NCI-H187 treated with DMSO at 0.1 percent for 48 hours (cell line): ENCODE measurements around the gene POLDIP3.
"Not testable (repeated sequence)": the region's sequence is repeated elsewhere in the genome, so short reads cannot be mapped to it uniquely, and the experiment has no call there.

Source experiments
- DNase-seq: peaks from one replicate; lab custom pipeline; 2025; lab: John Stamatoyannopoulos, UW

Gene POLDIP3

DNA sequence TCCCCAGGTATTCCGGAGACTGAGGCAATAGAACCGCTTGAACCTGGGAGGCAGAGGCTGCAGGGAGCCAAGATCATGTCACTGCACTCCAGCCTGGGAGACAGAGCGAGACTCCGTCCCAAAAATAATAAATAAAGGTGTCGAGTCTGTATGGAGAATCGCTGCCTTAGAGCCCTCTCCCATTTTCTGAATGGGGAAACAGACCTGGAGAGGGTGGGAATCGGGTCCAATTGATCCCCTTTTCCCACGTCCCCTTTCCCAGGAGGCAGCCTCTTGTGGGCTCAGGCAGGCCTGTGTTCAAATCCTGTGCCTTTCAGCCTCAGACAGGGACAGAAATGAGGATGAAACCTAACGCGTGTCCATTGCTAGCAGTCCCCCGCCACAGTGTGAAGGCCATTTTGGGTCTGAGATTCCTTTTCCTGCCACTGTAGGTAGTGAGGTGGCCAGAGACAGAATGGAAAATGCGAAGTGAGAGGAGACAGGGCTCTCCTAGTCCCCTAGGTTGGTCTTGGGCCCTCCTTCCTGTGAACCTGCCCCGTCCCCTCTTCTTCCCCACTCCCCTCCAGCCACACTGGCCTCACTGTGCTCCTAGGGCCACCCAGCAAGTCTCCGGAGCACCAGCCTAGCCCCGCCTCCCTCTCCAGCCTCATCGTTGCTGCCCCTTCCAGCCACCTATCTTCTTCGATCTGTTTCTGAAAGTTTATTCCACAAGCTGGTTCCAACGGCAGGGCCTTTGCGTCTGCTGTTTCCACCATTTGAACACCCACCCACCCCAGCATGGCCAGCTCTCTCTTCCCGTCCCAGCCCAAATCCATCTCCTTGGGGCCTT is 2.7 kb upstream of the POLDIP3 start:
- no peak for DNase-seq

DNA sequence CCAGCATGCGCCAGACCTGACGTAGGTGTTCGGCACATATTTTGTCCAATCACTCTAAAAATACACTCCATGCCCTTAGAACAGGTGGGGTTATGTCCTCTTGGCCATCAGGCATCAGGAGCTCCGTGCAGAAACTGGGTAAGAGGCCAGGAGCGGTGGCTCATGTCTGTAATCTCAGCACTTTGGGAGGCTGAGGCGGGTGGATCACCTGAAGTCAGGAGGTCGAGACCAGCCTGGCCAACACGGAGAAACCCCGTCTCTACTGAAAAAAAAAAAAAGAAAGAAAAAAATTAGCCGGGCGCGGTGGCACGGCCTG is 1.1 kb upstream of the POLDIP3 start:
- DNase-seq, result not testable (repeated sequence)

GRCh38 chr22:42615092-42615859 is 593 bp upstream of the POLDIP3 start:
- no peak for DNase-seq

GRCh38 chr22:42613872-42614301 is 796 bp downstream of the POLDIP3 start:
- no peak for DNase-seq

DNA sequence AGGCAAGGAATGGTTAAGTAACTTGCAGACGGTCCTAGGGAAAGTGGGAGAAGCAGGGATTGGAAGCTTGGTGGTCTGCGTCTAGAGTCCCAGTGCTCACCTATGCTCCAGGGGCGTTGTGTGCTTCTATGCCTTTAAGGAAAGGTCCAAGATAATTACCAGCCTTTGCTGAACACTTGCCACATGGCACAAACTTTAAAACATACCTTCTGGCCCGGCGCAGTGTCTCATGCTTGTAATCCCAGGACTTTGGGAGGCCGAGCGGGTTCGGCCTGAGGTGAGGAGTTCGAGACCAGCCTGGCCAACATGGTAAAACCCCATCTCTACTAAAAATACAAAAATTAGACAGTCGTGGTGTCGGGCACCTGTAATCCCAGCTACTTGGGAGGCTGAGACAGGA is 2.3 kb downstream of the POLDIP3 start:
- DNase-seq, result no peak

GRCh38 chr22:42611051-42611450 is 3.6 kb downstream of the POLDIP3 start:
- no peak for DNase-seq

- DNase-seq, result no peak
Observed at GRCh38 chr22:42610186-42610585, 4.5 kb downstream of the POLDIP3 start.

DNA sequence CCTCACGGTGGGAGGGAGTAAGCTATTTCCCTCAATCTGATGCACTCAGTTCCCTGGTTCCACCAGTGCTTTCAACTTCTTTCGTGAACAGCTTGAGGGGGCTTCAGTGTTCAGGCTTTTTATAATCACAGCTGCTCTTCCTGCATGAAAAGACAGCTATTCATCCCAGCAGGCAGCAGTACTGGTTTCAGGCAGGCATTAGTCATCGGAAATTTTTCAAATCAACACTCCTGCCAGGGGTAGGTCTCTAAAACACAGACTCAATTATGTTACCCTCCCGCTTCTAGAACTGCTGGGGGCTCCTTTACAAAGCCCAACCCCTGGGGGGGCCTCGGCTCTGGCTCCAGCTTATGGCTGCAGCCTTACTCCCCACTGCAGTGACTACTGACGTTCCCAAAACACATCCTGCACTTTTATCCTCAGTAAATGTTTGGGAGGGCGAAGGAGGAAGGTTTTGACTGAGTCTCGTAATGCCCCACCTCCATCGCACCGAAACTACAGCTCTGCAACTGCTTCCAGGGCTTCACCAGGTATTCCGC is 5.8 kb downstream of the POLDIP3 start:
- no peak for DNase-seq

- no peak for DNase-seq
Observed at GRCh38 chr22:42608136-42608822, 6.4 kb downstream of the POLDIP3 start.

- not testable (repeated sequence) for DNase-seq
Observed at GRCh38 chr22:42607641-42608040, 7.0 kb downstream of the POLDIP3 start.

GRCh38 chr22:42604403-42604802 is 10.3 kb downstream of the POLDIP3 start:
- no peak for DNase-seq

DNA sequence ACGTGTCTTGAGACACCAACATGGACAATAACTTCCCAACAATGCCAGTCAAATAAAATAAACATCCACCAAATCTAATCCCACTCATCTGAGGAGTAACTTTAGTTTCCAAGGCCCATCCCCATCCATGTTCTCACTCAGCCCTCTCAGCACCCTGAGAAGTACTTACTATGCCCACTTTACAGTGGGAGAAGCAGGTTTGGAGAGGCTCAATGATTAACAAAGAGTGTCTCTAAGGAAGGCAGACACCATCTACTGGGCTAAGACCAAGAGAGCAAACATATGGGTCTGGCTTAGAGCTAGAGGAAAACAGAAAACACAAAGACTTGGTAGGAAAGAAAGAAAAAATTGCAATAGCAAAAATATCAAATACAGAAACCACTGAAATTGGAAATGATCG is 11.3 kb downstream of the POLDIP3 start:
- no peak for DNase-seq

DNA sequence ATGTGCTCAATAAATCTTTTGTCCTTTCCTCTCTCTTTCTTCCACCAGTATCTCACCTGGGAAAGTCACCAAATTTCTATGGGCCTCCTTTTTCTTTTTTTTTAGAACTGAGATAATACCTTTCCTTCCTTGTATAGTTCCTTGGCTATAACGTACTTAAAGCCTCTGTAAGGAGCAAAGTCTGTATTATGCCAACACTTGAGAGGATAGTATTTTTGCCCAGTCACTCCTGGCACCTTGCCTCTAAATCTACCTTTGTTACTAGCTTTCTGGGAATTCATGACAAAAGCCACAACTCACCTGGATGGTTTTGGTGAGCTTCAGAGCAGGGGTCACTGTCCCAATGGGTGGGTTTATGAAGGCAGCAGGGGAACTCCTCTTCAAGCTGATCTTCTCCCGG is 12.2 kb downstream of the POLDIP3 start:
- DNase-seq, result no peak

- DNase-seq, result no peak
Observed at GRCh38 chr22:42601879-42602465, 12.7 kb downstream of the POLDIP3 start.

- DNase-seq, result no peak
Observed at GRCh38 chr22:42596863-42597530, 17.7 kb downstream of the POLDIP3 start.

DNA sequence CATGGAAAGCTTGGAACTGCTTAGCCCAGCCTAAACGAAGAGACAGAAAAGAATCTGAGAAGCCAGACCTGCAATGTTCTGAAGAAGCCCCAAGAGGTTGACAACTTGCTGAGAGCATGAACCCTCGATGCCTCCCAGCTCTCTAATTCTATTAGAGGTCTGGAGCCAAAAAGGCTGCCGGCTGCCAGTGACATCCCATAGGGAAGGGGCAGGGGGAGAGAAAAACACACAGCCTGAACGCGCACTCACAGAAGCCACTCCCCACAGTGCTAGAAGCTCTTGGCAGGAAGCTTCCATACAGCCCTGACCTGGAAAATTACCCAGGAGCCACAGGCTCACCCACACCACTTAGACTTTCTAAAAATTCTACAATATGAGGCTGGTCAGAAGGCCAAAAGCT is 18.3 kb downstream of the POLDIP3 start:
- no peak for DNase-seq

GRCh38 chr22:42595434-42595833 is 19.2 kb downstream of the POLDIP3 start:
- DNase-seq, result no peak

DNA sequence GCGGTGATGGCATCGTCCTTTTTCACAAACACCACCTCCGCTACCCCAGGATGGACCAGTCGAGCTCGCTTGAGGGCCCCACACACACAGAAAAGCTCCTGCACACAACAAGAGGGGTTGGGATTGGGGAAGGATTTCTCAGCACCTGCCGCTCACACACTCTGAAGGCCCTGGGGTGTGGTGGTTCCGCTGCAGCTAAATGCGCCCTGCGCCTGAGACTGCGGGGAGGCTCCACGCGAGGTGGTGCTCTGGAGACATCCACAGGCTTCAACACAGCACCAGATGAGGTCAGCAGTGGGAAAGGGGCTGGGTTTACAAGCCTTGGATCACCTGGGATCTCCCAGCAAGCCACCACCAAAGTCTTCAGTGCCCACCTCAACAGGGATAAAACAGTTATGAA is 22.7 kb downstream of the POLDIP3 start:
- no peak for DNase-seq

- no peak for DNase-seq
Observed at GRCh38 chr22:42587588-42588175, 27.0 kb downstream of the POLDIP3 start.

DNA sequence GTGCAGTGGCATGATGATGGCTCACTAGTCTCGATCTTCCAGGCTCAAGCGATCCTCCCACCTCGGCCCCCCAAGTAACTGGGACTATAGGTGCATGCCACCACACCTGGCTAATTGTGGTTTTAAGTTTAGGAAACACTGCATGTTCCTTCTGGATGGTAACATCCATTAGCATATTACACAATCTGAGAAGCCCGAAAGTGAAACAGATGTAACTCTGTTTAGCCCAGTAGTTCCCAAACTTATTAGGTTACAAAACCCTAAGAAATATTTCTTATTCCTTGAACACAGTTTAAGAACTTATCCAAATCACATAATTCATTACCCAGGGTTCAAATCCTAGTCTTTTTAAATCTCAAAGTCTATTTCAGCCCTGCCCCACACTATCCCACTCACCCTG is 28.3 kb downstream of the POLDIP3 start:
- DNase-seq, result no peak

DNA sequence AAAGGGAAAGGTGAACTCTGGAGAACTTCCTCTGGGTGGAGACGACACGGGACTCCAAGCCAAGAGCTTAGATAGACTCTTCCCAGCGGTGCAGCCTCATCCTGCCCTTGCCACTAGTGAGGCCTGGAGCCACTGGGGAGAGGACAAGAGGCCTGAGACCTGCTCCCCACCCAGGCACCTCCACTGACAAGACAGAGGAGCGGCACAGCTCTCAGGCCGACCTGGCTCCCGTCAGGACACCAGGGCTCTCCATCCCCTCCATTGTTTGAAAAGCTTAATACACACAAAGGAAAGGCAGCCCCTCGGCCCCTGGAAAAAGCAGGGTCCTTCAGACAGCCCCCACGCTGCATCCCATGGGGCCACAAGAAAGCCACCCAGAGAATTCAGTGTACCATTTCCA is 29.6 kb downstream of the POLDIP3 start:
- DNase-seq, result no peak
